HG02973 (cell line): ENCODE results near the gene LMAN2L.

Experiments
- ATAC-seq: cut with Tn5 transposase; IDR thresholded peaks from one replicate; pipeline ENCODE4 v1.9.1; 2021; ENCODE audit warnings: moderate library complexity; ENCODE audit not compliant: unreplicated experiment

LMAN2L gene

GRCh38 chr2:96739633-96740428 is at the start of gene LMAN2L:
TSS of gene LMAN2L (minus strand) at chr2:96740064. CDS start at chr2:96740040, 24 bp downstream.
- ATAC-seq = peak; percentile 95

- ATAC-seq = no peak
Observed at GRCh38 chr2:96789245-96789617, 49.4 kb upstream of the LMAN2L start.

- no peak for ATAC-seq
Observed at GRCh38 chr2:96788442-96789244, 48.8 kb upstream of the LMAN2L start.

GRCh38 chr2:96787411-96787810 is 47.5 kb upstream of the LMAN2L start:
- ATAC-seq = no peak

GRCh38 chr2:96783388-96783787 is 43.5 kb upstream of the LMAN2L start:
- no peak for ATAC-seq

GRCh38 chr2:96775160-96775559 is 35.3 kb upstream of the LMAN2L start:
- ATAC-seq = no peak

- ATAC-seq = no peak
Observed at GRCh38 chr2:96773922-96774321, 34.1 kb upstream of the LMAN2L start.

GRCh38 chr2:96772903-96773671 is 33.2 kb upstream of the LMAN2L start:
- no peak for ATAC-seq

GRCh38 chr2:96771796-96772618 is 32.1 kb upstream of the LMAN2L start:
- no peak for ATAC-seq

- no peak for ATAC-seq
Observed at GRCh38 chr2:96770442-96771202, 30.8 kb upstream of the LMAN2L start.

- no peak for ATAC-seq
Observed at GRCh38 chr2:96769814-96770213, 29.9 kb upstream of the LMAN2L start.

GRCh38 chr2:96768083-96768561 is 28.3 kb upstream of the LMAN2L start:
- ATAC-seq = no peak

GRCh38 chr2:96767135-96767871 is 27.4 kb upstream of the LMAN2L start:
- ATAC-seq = no peak

- ATAC-seq = no peak
Observed at GRCh38 chr2:96764253-96764637, 24.4 kb upstream of the LMAN2L start.

GRCh38 chr2:96763511-96764252 is 23.8 kb upstream of the LMAN2L start:
- no peak for ATAC-seq

- no peak for ATAC-seq
Observed at GRCh38 chr2:96762529-96763311, 22.9 kb upstream of the LMAN2L start.

GRCh38 chr2:96760986-96761832 is 21.3 kb upstream of the LMAN2L start:
- ATAC-seq = no peak
